NCI-H146 treated with DMSO at 0.1 percent for 48 hours (cell line): Measurements from ENCODE around the gene TRABD2A.

Experiments used
- DNase-seq: peaks from one replicate; lab custom pipeline; 2025; ENCODE audit not compliant: unreplicated experiment; lab: John Stamatoyannopoulos, UW

The TRABD2A gene

GRCh38 chr2:84851876-84852275, 29.0 kb downstream of the TRABD2A start:
- no peak for DNase-seq

GRCh38 chr2:84850471-84850870, 30.4 kb downstream of the TRABD2A start:
- DNase-seq: no peak

- no peak for DNase-seq
Measured at GRCh38 chr2:84849271-84849952, 31.5 kb downstream of the TRABD2A start.

GRCh38 chr2:84847326-84848050, 33.4 kb downstream of the TRABD2A start:
- DNase-seq: no peak

- no peak for DNase-seq
Measured at GRCh38 chr2:84846741-84847142, 34.1 kb downstream of the TRABD2A start.

GRCh38 chr2:84846041-84846663, 34.7 kb downstream of the TRABD2A start:
- DNase-seq: no peak

- no peak for DNase-seq
Measured at GRCh38 chr2:84844141-84844540, 36.7 kb downstream of the TRABD2A start.

GRCh38 chr2:84841577-84841976, 39.3 kb downstream of the TRABD2A start:
- no peak for DNase-seq

- DNase-seq: no peak
Measured at GRCh38 chr2:84840306-84840705, 40.6 kb downstream of the TRABD2A start.

- no peak for DNase-seq
Measured at GRCh38 chr2:84839851-84840250, 41.0 kb downstream of the TRABD2A start.

GRCh38 chr2:84838434-84839145, 42.3 kb downstream of the TRABD2A start:
- no peak for DNase-seq

GRCh38 chr2:84836215-84836614, 44.7 kb downstream of the TRABD2A start:
- no peak for DNase-seq

- no peak for DNase-seq
Measured at GRCh38 chr2:84833481-84834150, 47.3 kb downstream of the TRABD2A start.

- DNase-seq: no peak
Measured at GRCh38 chr2:84832772-84833461, 48.0 kb downstream of the TRABD2A start.

GRCh38 chr2:84830758-84831500, 50.0 kb downstream of the TRABD2A start:
- DNase-seq: no peak

GRCh38 chr2:84830095-84830494, 50.8 kb downstream of the TRABD2A start:
- no peak for DNase-seq

- DNase-seq: no peak
Measured at GRCh38 chr2:84829693-84830092, 51.2 kb downstream of the TRABD2A start.

GRCh38 chr2:84827978-84828575, 52.8 kb downstream of the TRABD2A start:
- no peak for DNase-seq

- no peak for DNase-seq
Measured at GRCh38 chr2:84823788-84824187, 57.1 kb downstream of the TRABD2A start.
